GM23338 (cell line): ENCODE measurements around the gene ERC2. TPM values are rescaled to one million over a fixed set of nuclear protein-coding genes. Genes with fewer than 3 reads are reported as not detected.

Experiments used
- ATAC-seq: fragments of 200-7000 bp; cut with Tn5 transposase; 3 replicates; pipeline ENCODE4 v1.9.1; 2020
- DNase-seq: peaks from one replicate; pipeline ENCODE4 v3.0.0-alpha.2; 2015; ENCODE audit warnings: low spot score
- H2AFZ ChIP-seq: fragments of 200-600 bp; sonication (generic); 2 replicates; pipeline ENCODE4 v1.8.0; 2016; ENCODE audit warnings: antibody characterized with exemption, mild to moderate bottlenecking, moderate library complexity
- H3F3A ChIP-seq: fragments of 200-600 bp; sonication (generic); replicated peaks from 2 replicates; pipeline ENCODE4 v1.8.0; 2017; ENCODE audit warnings: antibody characterized with exemption, mixed run types, low read depth
- H3K27ac ChIP-seq: fragments of 200-600 bp; sonication (generic); 2 replicates; pipeline ENCODE4 v1.6.1; 2016; ENCODE audit warnings: low read depth
- H3K27me3 ChIP-seq: fragments of 200-600 bp; sonication (generic); 2 replicates; pipeline ENCODE4 v1.8.0; 2016; ENCODE audit warnings: mild to moderate bottlenecking, mixed run types, moderate library complexity; ENCODE audit not compliant: insufficient read depth
- H3K36me3 ChIP-seq: fragments of 200-600 bp; sonication (generic); 2 replicates; pipeline ENCODE4 v1.8.0; 2016; ENCODE audit warnings: mild to moderate bottlenecking; ENCODE audit not compliant: insufficient read depth
- H3K4me1 ChIP-seq: fragments of 200-600 bp; sonication (generic); 2 replicates; pipeline ENCODE4 v1.8.0; 2016; ENCODE audit warnings: mild to moderate bottlenecking, moderate library complexity; ENCODE audit not compliant: insufficient read depth
- H3K4me2 ChIP-seq: fragments of 200-600 bp; sonication (generic); 2 replicates; pipeline ENCODE4 v1.7.1; 2017; ENCODE audit warnings: mixed run types
- H3K4me3 ChIP-seq: fragments of 200-600 bp; sonication (generic); 2 replicates; pipeline ENCODE4 v1.6.1; 2016; ENCODE audit warnings: mixed run types
- H3K79me2 ChIP-seq: fragments of 200-600 bp; sonication (generic); replicated peaks from 2 replicates; pipeline ENCODE4 v1.8.0; 2017; ENCODE audit warnings: mild to moderate bottlenecking; ENCODE audit not compliant: insufficient read depth
- H3K9me2 ChIP-seq: fragments of 200-600 bp; sonication (generic); 2 replicates; pipeline ENCODE4 v1.8.0; 2017; ENCODE audit not compliant: insufficient read depth
- H4K20me1 ChIP-seq: fragments of 200-600 bp; sonication (generic); replicated peaks from 2 replicates; pipeline ENCODE4 v1.8.0; 2017; ENCODE audit warnings: mild to moderate bottlenecking; ENCODE audit not compliant: insufficient read depth
- H3K27ac Mint-ChIP-seq: 2 replicates; pipeline ENCODE4 v1.8.0; 2020; ENCODE audit warnings: inconsistent platforms, mild to moderate bottlenecking, moderate library complexity, mixed read lengths
- H3K27me3 Mint-ChIP-seq: 3 replicates; pipeline ENCODE4 v1.8.0; 2022; ENCODE audit warnings: low read depth, mild to moderate bottlenecking, moderate library complexity, mixed read lengths, inconsistent platforms; ENCODE audit not compliant: insufficient read depth, poor library complexity
- H3K36me3 Mint-ChIP-seq: 3 replicates; pipeline ENCODE4 v1.8.0; 2021; ENCODE audit warnings: low read depth, mild to moderate bottlenecking, inconsistent platforms, moderate library complexity, mixed read lengths
- H3K4me1 Mint-ChIP-seq: 3 replicates; pipeline ENCODE4 v1.8.0; 2020; ENCODE audit warnings: mild to moderate bottlenecking, inconsistent platforms, mixed read lengths
- H3K4me3 Mint-ChIP-seq: 3 replicates; pipeline ENCODE4 v1.8.0; 2021; ENCODE audit warnings: moderate library complexity, mild to moderate bottlenecking, inconsistent platforms, mixed read lengths
- H3K9me3 Mint-ChIP-seq: 3 replicates; pipeline ENCODE4 v1.8.0; 2020; ENCODE audit warnings: moderate library complexity, mild to moderate bottlenecking, inconsistent platforms, mixed read lengths
- CREB1 ChIP-seq: fragments of 250-450 bp; sonication (Bioruptor Pico); IDR thresholded peaks from 2 replicates; pipeline ENCODE4 v1.5.0; 2020; ENCODE audit warnings: low read depth, mild to moderate bottlenecking, moderate library complexity
- EZH2 ChIP-seq: fragments of 200-600 bp; sonication (generic); IDR thresholded peaks from one replicate; pipeline ENCODE4 v1.8.0; 2017; ENCODE audit warnings: antibody characterized with exemption, mild to moderate bottlenecking, low read depth; ENCODE audit not compliant: unreplicated experiment
- EZH2phosphoT487 ChIP-seq: fragments of 200-600 bp; sonication (generic); IDR thresholded peaks from one replicate; pipeline ENCODE4 v1.8.1; 2018; ENCODE audit warnings: antibody characterized with exemption; ENCODE audit not compliant: unreplicated experiment
- JUNB ChIP-seq: IDR thresholded peaks from one replicate; pipeline ENCODE4 v1.6.1; 2016; ENCODE audit warnings: antibody characterized with exemption; ENCODE audit not compliant: unreplicated experiment
- NANOG ChIP-seq: IDR thresholded peaks from 2 replicates; pipeline ENCODE4 v1.6.1; 2016; ENCODE audit warnings: antibody characterized with exemption, borderline replicate concordance
- POLR2AphosphoS5 ChIP-seq: IDR thresholded peaks from 2 replicates; pipeline ENCODE4 v1.6.1; 2016; ENCODE audit warnings: antibody characterized with exemption, low read depth
- REST ChIP-seq: IDR thresholded peaks from one replicate; pipeline ENCODE4 v1.6.1; 2018; ENCODE audit warnings: antibody characterized with exemption; ENCODE audit not compliant: unreplicated experiment
- STAT1 ChIP-seq: IDR thresholded peaks from one replicate; pipeline ENCODE4 v1.6.1; 2016; ENCODE audit warnings: antibody characterized with exemption; ENCODE audit not compliant: unreplicated experiment
- ZNF114 ChIP-seq: fragments of 250-450 bp; sonication (Bioruptor Pico); IDR thresholded peaks from 2 replicates; pipeline ENCODE4 v1.5.0; 2020; ENCODE audit warnings: mild to moderate bottlenecking, moderate library complexity
- ZNF331 ChIP-seq: fragments of 250-450 bp; sonication (Bioruptor Pico); IDR thresholded peaks from 2 replicates; pipeline ENCODE4 v1.5.0; 2020; ENCODE audit warnings: low read depth, mild to moderate bottlenecking, moderate library complexity
- polyA plus RNA-seq: library from polyadenylated mRNA; unstranded; fragments of >200 nt; fragmentation: Nextera tagmentation; extraction: Ambion mirVana; gene quantifications from 2 replicates; pipeline ENCODE4 v1.2.1, GENCODE V29; 2016
- total RNA-seq: library from RNA; depleted of rRNA; stranded (reverse); fragments of >200 nt; shearing (Covaris generic); gene quantifications from 2 replicates; pipeline ENCODE4 v1.2.3, GENCODE V29; 2014
- TF ChIP-seq, protein P1 (sequence below), 2 experiments: fragments of 200-600 bp in 1 of 2; sonication (generic) in 1 of 2; conservative IDR thresholded peaks; 2 replicates each; pipeline versions ENCODE4 v1.5.1 to v1.6.1; 2016 to 2017; ENCODE audit warnings: antibody characterized with exemption in 2 of 2, low read depth in 2 of 2, mild to moderate bottlenecking in 2 of 2, moderate library complexity in 1 of 2

ERC2 gene
- total and polyA plus RNA-seq, 2 experiments from 2014 or later, result 11.8 to 13.7 TPM

DNA sequence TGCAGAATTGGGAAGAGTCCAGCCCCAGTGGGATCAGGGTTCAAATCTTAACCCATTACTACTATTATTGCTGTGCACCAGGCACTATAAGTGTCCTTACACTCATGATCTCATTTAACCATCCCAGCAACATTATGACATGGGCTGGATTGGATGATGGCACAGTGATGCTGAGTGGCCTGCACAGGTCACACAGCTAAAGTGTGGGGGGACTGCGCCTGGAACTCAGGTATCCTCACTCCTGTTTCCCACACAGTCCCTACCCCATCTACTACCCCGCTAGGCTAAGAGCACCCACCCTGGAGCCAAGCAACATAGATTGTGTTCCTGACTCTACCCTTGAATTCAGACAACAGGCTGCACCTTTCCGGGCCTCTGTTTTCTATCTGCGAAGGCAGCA is 997.2 kb downstream of the ERC2 start (continued):
- no peak for TF ChIP-seq REST
- no peak for TF ChIP-seq EZH2
- no peak for TF ChIP-seq POLR2AphosphoS5
- no peak for TF ChIP-seq STAT1
- no peak for TF ChIP-seq CREB1 (CRISPR knock-in tag)
- no peak for TF ChIP-seq EZH2phosphoT487
- no peak for TF ChIP-seq JUNB
- no peak for TF ChIP-seq ZNF114
- no peak for TF ChIP-seq ZNF331
- TF ChIP-seq NANOG, result no peak
- TF ChIP-seq, protein P1, sequence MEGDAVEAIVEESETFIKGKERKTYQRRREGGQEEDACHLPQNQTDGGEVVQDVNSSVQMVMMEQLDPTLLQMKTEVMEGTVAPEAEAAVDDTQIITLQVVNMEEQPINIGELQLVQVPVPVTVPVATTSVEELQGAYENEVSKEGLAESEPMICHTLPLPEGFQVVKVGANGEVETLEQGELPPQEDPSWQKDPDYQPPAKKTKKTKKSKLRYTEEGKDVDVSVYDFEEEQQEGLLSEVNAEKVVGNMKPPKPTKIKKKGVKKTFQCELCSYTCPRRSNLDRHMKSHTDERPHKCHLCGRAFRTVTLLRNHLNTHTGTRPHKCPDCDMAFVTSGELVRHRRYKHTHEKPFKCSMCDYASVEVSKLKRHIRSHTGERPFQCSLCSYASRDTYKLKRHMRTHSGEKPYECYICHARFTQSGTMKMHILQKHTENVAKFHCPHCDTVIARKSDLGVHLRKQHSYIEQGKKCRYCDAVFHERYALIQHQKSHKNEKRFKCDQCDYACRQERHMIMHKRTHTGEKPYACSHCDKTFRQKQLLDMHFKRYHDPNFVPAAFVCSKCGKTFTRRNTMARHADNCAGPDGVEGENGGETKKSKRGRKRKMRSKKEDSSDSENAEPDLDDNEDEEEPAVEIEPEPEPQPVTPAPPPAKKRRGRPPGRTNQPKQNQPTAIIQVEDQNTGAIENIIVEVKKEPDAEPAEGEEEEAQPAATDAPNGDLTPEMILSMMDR (conservative IDR thresholded peaks at IDR 0.05; ENCODE audit: low read depth in 2 of 2), result no peak

DNA sequence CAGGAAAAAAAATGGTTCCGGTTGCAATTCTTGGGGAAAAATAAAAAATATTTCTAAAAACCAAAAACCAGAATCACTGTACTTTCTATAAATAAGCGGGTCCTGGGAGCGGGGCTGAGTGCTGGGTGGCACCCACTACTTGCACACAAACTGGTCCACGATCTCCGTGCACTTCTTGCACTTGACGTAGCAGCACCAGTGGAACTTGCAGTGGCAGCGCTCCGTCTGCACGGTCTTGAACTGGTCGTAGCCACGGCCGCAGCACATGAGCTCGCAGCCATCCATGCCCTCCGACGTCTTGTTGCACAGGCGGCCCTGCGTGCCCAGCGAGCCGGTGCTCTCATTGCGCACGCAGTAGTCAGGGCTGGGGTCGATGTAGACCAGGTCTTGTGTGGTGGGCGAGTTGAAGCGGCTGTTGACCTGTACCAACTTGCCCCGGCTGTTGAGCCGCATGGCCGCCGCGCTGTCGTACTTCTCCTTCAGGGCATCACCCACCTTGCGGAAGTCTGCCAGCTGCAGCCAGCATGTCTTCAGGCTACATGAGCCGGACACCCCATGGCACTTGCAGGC is 998.2 kb downstream of the ERC2 start:
- no peak overlapping the region for H3K27ac ChIP-seq
- DNase-seq (no peak), ATAC-seq (no peak)
- no peaks in the 10 kb centered on the region for H3K36me3 ChIP-seq
- H3F3A ChIP-seq, result no peaks in the 10 kb centered on the region
- H3K4me3 ChIP-seq, result no peak overlapping the region
- H3K4me1 ChIP-seq, result peaks cover 19% of the 10 kb centered on the region
- no peaks in the 10 kb centered on the region for H3K79me2 ChIP-seq
- Mint-ChIP-seq H3K4me3 (no peak overlapping the region), H3K27me3 (peaks cover 21% of the 10 kb centered on the region), H3K4me1 (peaks cover 17% of the 10 kb centered on the region), H3K27ac (no peak overlapping the region), H3K9me3 (no peaks in the 10 kb centered on the region; the same call in 2 of the 3 replicates), H3K36me3 (no peaks in the 10 kb centered on the region)
- TF ChIP-seq, protein P1 (conservative IDR thresholded peaks at IDR 0.05; ENCODE audit: low read depth in 2 of 2), result no peak
- TF ChIP-seq NANOG, result no peak
- no peak for TF ChIP-seq REST
- no peak for TF ChIP-seq JUNB
- TF ChIP-seq POLR2AphosphoS5, result no peak
- no peak for TF ChIP-seq CREB1 (CRISPR knock-in tag)
- TF ChIP-seq ZNF331, result no peak
- TF ChIP-seq EZH2, result no peak
- H2AFZ ChIP-seq, result no peak overlapping the region
- no peaks in the 10 kb centered on the region for H4K20me1 ChIP-seq
- no peaks in the 10 kb centered on the region for H3K9me2 ChIP-seq
- H3K27me3 ChIP-seq, result peaks cover 32% of the 10 kb centered on the region
- no peak overlapping the region for H3K4me2 ChIP-seq
